SH-SY5Y (cell line): Measurements from ENCODE around the gene CITED4.
A peak's percentile ranks its signal among the peaks of the same experiment; 100 is the strongest.

Experiments used
- GATA2 ChIP-seq: IDR thresholded peaks from 2 replicates; pipeline ENCODE4 v1.6.1; 2011; ENCODE audit warnings: mild to moderate bottlenecking, low read depth, low read length
- GATA3 ChIP-seq: IDR thresholded peaks from 2 replicates; pipeline ENCODE4 v1.6.1; 2011; ENCODE audit warnings: low read depth, mild to moderate bottlenecking, low read length, moderate library complexity

The CITED4 gene

DNA sequence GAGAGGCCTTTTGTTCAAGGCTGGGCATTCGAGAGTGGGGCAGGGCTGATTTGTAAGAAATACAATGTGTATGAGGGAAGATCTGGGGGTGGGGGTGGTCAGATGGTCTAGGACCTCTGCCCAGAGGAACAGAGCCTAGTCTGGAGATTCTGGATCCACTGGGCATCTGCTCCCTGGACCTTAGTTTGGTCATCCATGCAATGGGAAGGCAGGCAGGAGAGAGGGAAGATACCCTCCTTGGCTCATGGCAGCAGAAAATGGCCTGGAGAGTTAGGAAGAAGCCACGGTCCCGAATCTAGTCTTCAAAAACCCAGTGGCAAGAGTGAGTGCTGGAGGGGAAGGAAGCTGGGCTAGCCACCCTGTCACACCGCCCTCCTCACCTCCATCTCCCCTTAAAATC lies 38.8 kb downstream of the CITED4 start:
- TF ChIP-seq GATA3 (no peak), GATA2 (no peak)

DNA sequence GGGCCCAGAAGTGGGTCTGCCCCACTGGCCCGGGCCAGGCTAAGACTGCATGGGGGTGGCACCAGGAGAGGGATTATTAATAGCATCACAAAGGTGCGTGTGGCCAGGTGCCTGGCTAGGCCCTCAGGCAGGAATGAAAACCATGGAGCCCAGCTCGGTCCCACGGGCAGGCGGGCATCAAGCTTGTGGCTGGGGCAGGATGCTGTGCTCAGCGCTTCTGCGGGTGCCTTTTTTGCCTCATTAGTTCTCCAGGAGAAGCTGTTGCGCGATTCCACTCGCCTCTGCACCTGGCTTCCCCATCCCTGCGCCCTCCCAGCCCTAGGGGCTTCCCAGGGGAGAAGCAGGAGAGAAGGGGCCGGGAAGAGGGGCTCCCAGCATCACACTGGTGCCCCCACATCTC lies 39.3 kb downstream of the CITED4 start:
- TF ChIP-seq GATA2 (no peak), GATA3 (no peak)

DNA sequence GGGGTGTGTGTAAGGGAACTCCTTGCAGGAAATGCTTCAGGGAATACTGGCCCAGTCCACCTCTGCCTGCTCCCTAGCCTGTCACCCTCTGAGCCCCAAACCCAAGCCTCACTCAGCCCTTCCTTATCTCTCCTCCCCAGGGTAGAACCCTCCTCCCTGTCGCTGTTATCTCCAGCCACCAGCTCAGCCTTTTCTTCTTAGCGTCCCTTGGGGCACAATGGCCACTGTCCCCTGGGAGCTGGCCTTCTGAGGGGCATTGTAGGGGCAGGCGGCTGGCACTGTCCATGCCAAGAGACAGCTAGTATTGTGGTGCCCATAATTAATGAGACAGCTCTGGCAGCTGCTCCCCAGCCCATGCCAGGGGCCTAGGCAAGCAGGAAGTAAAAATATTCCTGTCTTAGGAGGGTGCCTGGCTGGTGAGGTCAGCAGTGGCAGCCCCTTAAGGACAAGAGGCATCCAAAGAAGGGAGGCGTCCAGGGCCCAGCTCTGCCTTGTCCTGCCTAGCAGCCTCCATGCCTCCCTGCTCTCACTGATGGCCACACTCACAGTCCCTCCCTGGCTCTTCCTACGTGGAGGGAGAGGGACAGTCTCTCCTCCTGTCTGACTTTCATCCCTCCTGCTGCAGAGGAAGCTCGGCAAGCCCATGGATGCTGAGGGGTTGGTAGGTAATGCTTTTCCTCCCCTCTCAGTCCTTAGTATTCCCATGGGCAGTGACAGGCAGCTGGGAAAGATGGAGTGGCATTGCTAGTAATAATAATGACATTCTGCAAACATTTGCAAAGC lies 41.1 kb downstream of the CITED4 start:
- TF ChIP-seq GATA2 (peak; percentile 51), GATA3 (no peak)

DNA sequence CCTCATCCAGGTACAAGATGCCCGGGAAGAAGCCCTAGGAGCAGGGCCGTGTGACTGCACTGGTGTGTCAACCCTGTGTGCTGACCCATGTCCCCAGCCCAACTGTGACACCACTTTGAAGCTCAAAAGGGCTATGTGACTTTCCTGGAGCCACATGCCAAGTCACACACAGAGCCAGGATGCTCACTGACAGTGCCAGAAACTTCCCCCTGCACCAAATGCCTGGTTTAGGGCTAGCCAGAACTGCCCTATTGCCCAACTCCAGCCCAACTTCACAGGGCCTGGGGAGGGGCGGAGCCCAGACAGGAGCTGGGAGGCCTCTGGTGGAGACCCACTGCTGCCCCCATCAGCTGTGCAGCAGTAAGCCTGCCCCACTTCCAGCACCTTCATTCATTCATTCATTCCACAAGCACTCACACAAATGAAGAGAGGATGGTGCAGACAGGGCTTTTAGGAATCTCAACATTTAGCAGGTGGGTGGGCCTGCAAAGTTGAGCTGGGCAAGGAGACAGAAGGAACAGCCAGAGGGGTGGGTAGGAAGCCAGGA lies 41.8 kb downstream of the CITED4 start:
- TF ChIP-seq GATA2, result no peak

DNA sequence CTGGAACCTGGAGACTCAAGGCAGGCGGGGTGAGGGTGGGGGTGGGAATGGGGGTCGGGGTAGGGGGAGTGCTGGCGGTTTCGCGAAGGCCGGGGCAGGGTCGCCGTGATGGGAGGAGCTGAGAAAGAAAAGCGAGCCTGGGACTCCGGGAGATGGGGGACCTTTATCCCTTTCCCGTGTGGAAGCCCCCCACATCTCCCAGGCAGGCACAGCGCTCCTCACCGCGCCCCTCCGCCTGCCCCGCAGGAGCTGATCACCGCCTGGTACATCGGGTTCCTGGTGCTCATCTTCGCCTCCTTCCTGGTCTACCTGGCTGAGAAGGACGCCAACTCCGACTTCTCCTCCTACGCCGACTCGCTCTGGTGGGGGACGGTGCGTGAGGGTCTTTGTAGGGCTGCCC lies 43.1 kb downstream of the CITED4 start:
- TF ChIP-seq GATA3 (no peak), GATA2 (no peak)

DNA sequence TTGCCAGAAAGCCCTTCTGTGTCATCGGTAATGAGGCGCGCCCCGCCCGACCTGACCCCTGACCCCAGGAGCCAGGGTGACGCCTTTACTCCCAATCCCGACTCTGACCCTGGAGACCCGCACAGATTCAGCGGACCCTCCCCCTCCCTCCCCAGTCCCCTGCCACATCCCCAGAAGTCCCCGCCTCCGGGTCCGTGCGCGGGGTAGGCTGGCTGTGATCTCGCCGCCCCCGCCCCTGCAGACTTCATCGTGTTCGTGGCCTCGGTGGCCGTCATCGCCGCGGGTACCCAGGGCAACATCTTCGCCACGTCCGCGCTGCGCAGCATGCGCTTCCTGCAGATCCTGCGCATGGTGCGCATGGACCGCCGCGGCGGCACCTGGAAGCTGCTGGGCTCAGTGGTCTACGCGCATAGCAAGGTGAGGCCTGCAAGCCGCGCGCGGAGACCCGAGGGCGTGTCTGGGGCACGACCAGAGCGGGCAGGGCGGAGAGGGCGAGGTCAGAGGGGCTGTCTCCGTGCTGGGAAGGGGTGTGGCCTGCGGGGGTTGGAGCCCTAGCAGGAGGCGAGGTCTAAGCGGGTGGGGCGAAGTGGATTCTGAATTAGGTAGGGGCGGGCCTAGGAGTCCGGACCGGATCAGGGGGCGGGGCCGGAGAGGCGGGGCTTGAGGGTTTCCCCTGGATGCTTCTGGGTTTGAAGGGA lies 43.8 kb downstream of the CITED4 start:
- no peak for TF ChIP-seq GATA3
- TF ChIP-seq GATA2, result no peak

DNA sequence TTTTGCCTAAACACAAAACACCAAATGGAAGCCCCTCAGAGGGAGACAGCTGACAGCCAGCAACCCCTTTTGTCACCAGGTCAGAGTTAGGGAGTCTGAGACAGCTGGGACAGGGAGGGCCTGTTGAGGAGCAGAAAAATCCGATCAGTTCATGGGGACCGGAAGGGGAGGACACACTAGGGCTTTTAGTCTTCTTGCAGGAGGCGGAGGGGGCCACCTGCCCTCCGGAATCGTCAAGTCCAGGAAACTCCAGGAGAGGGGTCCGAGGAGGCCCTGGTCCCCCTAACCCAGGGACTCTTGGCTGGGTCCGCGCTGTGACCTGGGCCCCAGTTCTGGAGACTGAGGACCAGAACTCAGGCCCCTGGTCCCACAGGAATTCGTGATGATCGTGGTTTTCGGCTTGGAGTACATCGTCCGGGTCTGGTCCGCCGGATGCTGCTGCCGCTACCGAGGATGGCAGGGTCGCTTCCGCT lies 44.3 kb downstream of the CITED4 start:
- no peak for TF ChIP-seq GATA2
- TF ChIP-seq GATA3, result no peak

DNA sequence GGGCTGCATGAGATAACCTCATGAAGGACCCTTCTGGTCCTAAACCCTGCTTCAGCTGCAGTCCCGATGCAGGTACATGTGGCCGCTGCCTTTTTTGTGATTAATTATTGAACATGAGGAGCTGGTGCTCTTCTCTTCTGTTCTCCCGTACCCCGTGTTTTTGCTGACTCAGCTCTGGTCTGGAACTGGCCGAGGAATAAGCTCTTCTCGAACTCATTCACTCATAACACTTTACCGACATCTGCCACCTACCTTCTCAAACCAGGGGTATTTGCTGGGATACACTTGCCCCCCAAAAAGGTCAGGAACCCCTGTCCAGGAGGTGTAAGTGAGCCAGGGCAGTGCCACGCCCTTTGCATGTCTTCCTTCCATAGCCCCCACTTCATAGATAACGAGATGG lies 46.7 kb downstream of the CITED4 start:
- TF ChIP-seq GATA2 (no peak), GATA3 (no peak)
